GM23338 (cell line): Measurements from ENCODE around the gene CD9. TPM values are rescaled to one million over a fixed set of nuclear protein-coding genes. Genes with fewer than 3 reads are reported as not detected.

Source experiments
- ATAC-seq: fragments of 200-7000 bp; cut with Tn5 transposase; 3 replicates; pipeline ENCODE4 v1.9.1; 2020
- DNase-seq: peaks from one replicate; pipeline ENCODE4 v3.0.0-alpha.2; 2015; ENCODE audit warnings: low spot score
- H2AFZ ChIP-seq: fragments of 200-600 bp; sonication (generic); 2 replicates; pipeline ENCODE4 v1.8.0; 2016; ENCODE audit warnings: antibody characterized with exemption, mild to moderate bottlenecking, moderate library complexity
- H3F3A ChIP-seq: fragments of 200-600 bp; sonication (generic); replicated peaks from 2 replicates; pipeline ENCODE4 v1.8.0; 2017; ENCODE audit warnings: antibody characterized with exemption, mixed run types, low read depth
- H3K27ac ChIP-seq: fragments of 200-600 bp; sonication (generic); 2 replicates; pipeline ENCODE4 v1.6.1; 2016; ENCODE audit warnings: low read depth
- H3K27me3 ChIP-seq: fragments of 200-600 bp; sonication (generic); 2 replicates; pipeline ENCODE4 v1.8.0; 2016; ENCODE audit warnings: mild to moderate bottlenecking, mixed run types, moderate library complexity; ENCODE audit not compliant: insufficient read depth
- H3K36me3 ChIP-seq: fragments of 200-600 bp; sonication (generic); 2 replicates; pipeline ENCODE4 v1.8.0; 2016; ENCODE audit warnings: mild to moderate bottlenecking; ENCODE audit not compliant: insufficient read depth
- H3K4me1 ChIP-seq: fragments of 200-600 bp; sonication (generic); 2 replicates; pipeline ENCODE4 v1.8.0; 2016; ENCODE audit warnings: mild to moderate bottlenecking, moderate library complexity; ENCODE audit not compliant: insufficient read depth
- H3K4me2 ChIP-seq: fragments of 200-600 bp; sonication (generic); 2 replicates; pipeline ENCODE4 v1.7.1; 2017; ENCODE audit warnings: mixed run types
- H3K4me3 ChIP-seq: fragments of 200-600 bp; sonication (generic); 2 replicates; pipeline ENCODE4 v1.6.1; 2016; ENCODE audit warnings: mixed run types
- H3K79me2 ChIP-seq: fragments of 200-600 bp; sonication (generic); replicated peaks from 2 replicates; pipeline ENCODE4 v1.8.0; 2017; ENCODE audit warnings: mild to moderate bottlenecking; ENCODE audit not compliant: insufficient read depth
- H3K9me2 ChIP-seq: fragments of 200-600 bp; sonication (generic); 2 replicates; pipeline ENCODE4 v1.8.0; 2017; ENCODE audit not compliant: insufficient read depth
- H4K20me1 ChIP-seq: fragments of 200-600 bp; sonication (generic); replicated peaks from 2 replicates; pipeline ENCODE4 v1.8.0; 2017; ENCODE audit warnings: mild to moderate bottlenecking; ENCODE audit not compliant: insufficient read depth
- H3K27ac Mint-ChIP-seq: 2 replicates; pipeline ENCODE4 v1.8.0; 2020; ENCODE audit warnings: inconsistent platforms, mild to moderate bottlenecking, moderate library complexity, mixed read lengths
- H3K27me3 Mint-ChIP-seq: 3 replicates; pipeline ENCODE4 v1.8.0; 2022; ENCODE audit warnings: low read depth, mild to moderate bottlenecking, moderate library complexity, mixed read lengths, inconsistent platforms; ENCODE audit not compliant: insufficient read depth, poor library complexity
- H3K36me3 Mint-ChIP-seq: 3 replicates; pipeline ENCODE4 v1.8.0; 2021; ENCODE audit warnings: low read depth, mild to moderate bottlenecking, inconsistent platforms, moderate library complexity, mixed read lengths
- H3K4me1 Mint-ChIP-seq: 3 replicates; pipeline ENCODE4 v1.8.0; 2020; ENCODE audit warnings: mild to moderate bottlenecking, inconsistent platforms, mixed read lengths
- H3K4me3 Mint-ChIP-seq: 3 replicates; pipeline ENCODE4 v1.8.0; 2021; ENCODE audit warnings: moderate library complexity, mild to moderate bottlenecking, inconsistent platforms, mixed read lengths
- H3K9me3 Mint-ChIP-seq: 3 replicates; pipeline ENCODE4 v1.8.0; 2020; ENCODE audit warnings: moderate library complexity, mild to moderate bottlenecking, inconsistent platforms, mixed read lengths
- CREB1 ChIP-seq: fragments of 250-450 bp; sonication (Bioruptor Pico); IDR thresholded peaks from 2 replicates; pipeline ENCODE4 v1.5.0; 2020; ENCODE audit warnings: low read depth, mild to moderate bottlenecking, moderate library complexity
- CTCF ChIP-seq, 2 experiments: fragments of 200-600 bp in 1 of 2; sonication (generic) in 1 of 2; conservative IDR thresholded peaks; 2 replicates each; pipeline versions ENCODE4 v1.5.1 to v1.6.1; 2016 to 2017; ENCODE audit warnings: antibody characterized with exemption in 2 of 2, low read depth in 2 of 2, mild to moderate bottlenecking in 2 of 2, moderate library complexity in 1 of 2
- REST ChIP-seq: IDR thresholded peaks from one replicate; pipeline ENCODE4 v1.6.1; 2018; ENCODE audit warnings: antibody characterized with exemption; ENCODE audit not compliant: unreplicated experiment
- ZNF114 ChIP-seq: fragments of 250-450 bp; sonication (Bioruptor Pico); IDR thresholded peaks from 2 replicates; pipeline ENCODE4 v1.5.0; 2020; ENCODE audit warnings: mild to moderate bottlenecking, moderate library complexity
- ZNF462 ChIP-seq: fragments of 250-450 bp; sonication (Bioruptor Pico); IDR thresholded peaks from 2 replicates; pipeline ENCODE4 v1.5.0; 2020; ENCODE audit warnings: mild to moderate bottlenecking, moderate library complexity
- polyA plus RNA-seq: library from polyadenylated mRNA; unstranded; fragments of >200 nt; fragmentation: Nextera tagmentation; extraction: Ambion mirVana; gene quantifications from 2 replicates; pipeline ENCODE4 v1.2.1, GENCODE V29; 2016
- total RNA-seq: library from RNA; depleted of rRNA; stranded (reverse); fragments of >200 nt; shearing (Covaris generic); gene quantifications from 2 replicates; pipeline ENCODE4 v1.2.3, GENCODE V29; 2014

Gene CD9
- total and polyA plus RNA-seq, 2 experiments from 2014 or later: 222 to 251 TPM

- peak overlapping the region; percentile 61 for H3K4me2 ChIP-seq
- ATAC-seq: no peak
- TF ChIP-seq CREB1 (CRISPR knock-in tag) (no peak), CTCF (conservative IDR thresholded peaks at IDR 0.05; ENCODE audit: low read depth in 2 of 2) (peak; percentile 13 to 54; a peak in 2 of 4 replicates)
- H3K4me3 Mint-ChIP-seq: peak overlapping the region; percentile 37; the same call in 2 of the 3 replicates
- peaks cover 73% of the 10 kb centered on the region for H3K4me1 Mint-ChIP-seq
- H3K9me2 ChIP-seq: no peaks in the 10 kb centered on the region
- peaks cover 67% of the 10 kb centered on the region for H3K4me1 ChIP-seq
- peak overlapping the region; percentile 95 for H3K27ac ChIP-seq
- H3K36me3 Mint-ChIP-seq: peaks cover 48% of the 10 kb centered on the region
- 0 out of 2 replicates have a peak overlapping the region, but pooled peaks have one; percentile 16 for H3K4me3 ChIP-seq
- H2AFZ ChIP-seq: no peak overlapping the region
- H3K27me3 Mint-ChIP-seq: peaks cover 7% of the 10 kb centered on the region
- H3K27me3 ChIP-seq: no peaks in the 10 kb centered on the region
- peaks cover 80% of the 10 kb centered on the region for H3K79me2 ChIP-seq
- H3K27ac Mint-ChIP-seq: peak overlapping the region; percentile 95
- DNase-seq: no peak
- H4K20me1 ChIP-seq: peaks cover 10% of the 10 kb centered on the region
- H3K9me3 Mint-ChIP-seq: no peaks in the 10 kb centered on the region; the same call in 2 of the 3 replicates
- H3F3A ChIP-seq: peaks cover 14% of the 10 kb centered on the region
- H3K36me3 ChIP-seq: peaks cover 10% of the 10 kb centered on the region; the same call in 1 of the 2 replicates
Measured at GRCh38 chr12:6204533-6205143, 4.4 kb downstream of the CD9 start.

GRCh38 chr12:6205144-6205539, 4.9 kb downstream of the CD9 start:
- DNase-seq (peak; percentile 91), ATAC-seq (peak; percentile 86)
- peak overlapping the region; percentile 61 for H3K4me2 ChIP-seq
- peaks cover 77% of the 10 kb centered on the region for H3K4me1 Mint-ChIP-seq
- H3K79me2 ChIP-seq: peaks cover 86% of the 10 kb centered on the region
- H3K27me3 Mint-ChIP-seq: peaks cover 11% of the 10 kb centered on the region
- H3K9me2 ChIP-seq: no peaks in the 10 kb centered on the region
- H3K36me3 Mint-ChIP-seq: peaks cover 51% of the 10 kb centered on the region
- peak overlapping the region; percentile 95 for H3K27ac Mint-ChIP-seq
- H3K4me3 ChIP-seq: peak overlapping the region; percentile 16; the same call in 1 of the 2 replicates
- peak overlapping the region; percentile 95 for H3K27ac ChIP-seq
- no peak overlapping the region for H2AFZ ChIP-seq
- H3K36me3 ChIP-seq: peaks cover 10% of the 10 kb centered on the region; the same call in 1 of the 2 replicates
- no peaks in the 10 kb centered on the region for H3K27me3 ChIP-seq
- peaks cover 10% of the 10 kb centered on the region for H4K20me1 ChIP-seq
- H3K4me3 Mint-ChIP-seq: peak overlapping the region; percentile 37; the same call in 2 of the 3 replicates
- no peaks in the 10 kb centered on the region; the same call in 2 of the 3 replicates for H3K9me3 Mint-ChIP-seq
- peaks cover 11% of the 10 kb centered on the region for H3F3A ChIP-seq
- peaks cover 67% of the 10 kb centered on the region for H3K4me1 ChIP-seq
- TF ChIP-seq ZNF462 (CRISPR knock-in tag): no peak
- no peak for TF ChIP-seq REST
- TF ChIP-seq CTCF (conservative IDR thresholded peaks at IDR 0.05; ENCODE audit: low read depth in 2 of 2): no peak
- no peak for TF ChIP-seq CREB1 (CRISPR knock-in tag)
- TF ChIP-seq ZNF114 (CRISPR knock-in tag): no peak
